GM23248 (cell line): ENCODE results near the gene PTPN23.

Source experiments
- EZH2 ChIP-seq: fragments of 200-600 bp; sonication (generic); IDR thresholded peaks from 2 replicates; pipeline ENCODE4 v1.6.1; 2018; ENCODE audit warnings: antibody characterized with exemption, mild to moderate bottlenecking; ENCODE audit not compliant: insufficient read depth, poor library complexity, severe bottlenecking
- EZH2phosphoT487 ChIP-seq: fragments of 200-600 bp; sonication (generic); IDR thresholded peaks from 2 replicates; pipeline ENCODE4 v1.6.1; 2018; ENCODE audit warnings: antibody characterized with exemption, moderate library complexity, mild to moderate bottlenecking, low read depth; ENCODE audit not compliant: insufficient read depth

DNA sequence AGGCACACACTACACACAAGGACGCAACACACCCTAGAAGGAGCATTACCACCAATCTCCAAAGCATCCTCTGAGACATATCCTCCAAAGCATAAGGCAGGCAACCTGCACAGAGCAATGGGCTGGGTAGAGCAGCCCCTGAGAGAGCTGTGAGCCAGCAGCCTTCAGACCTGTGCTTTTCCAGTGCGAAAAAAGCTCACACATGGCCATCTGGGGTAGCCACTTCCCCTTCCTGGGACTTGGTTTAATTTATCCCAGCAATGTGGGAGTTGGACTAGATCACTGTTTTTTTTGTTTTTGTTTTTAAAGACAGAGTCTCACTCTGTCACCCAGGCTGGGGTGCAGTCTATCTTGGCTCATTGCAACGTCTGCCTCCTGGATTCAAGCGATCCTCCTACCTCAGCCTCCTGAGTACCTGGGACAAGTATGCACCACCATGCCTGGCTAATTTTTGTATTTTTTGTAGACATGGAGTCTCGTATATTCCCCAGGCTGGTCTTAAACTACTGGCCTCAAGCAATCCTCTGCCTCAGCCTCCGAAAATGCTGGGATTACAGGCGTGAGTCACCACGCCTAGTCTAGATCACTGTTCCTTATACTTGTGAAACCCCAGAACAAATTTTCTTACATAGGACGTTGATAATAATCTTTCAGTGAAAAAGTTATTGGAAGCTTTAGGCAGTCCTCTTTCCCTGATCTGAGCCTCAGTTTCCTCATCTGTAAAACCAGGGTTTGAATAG lies 18.9 kb downstream of the PTPN23 start:
- TF ChIP-seq EZH2phosphoT487, result no peak
- TF ChIP-seq EZH2, result no peak
